Neuronal stem cell (in vitro differentiated cells): Measurements from ENCODE around the gene DNM3.

Experiments
- DNase-seq: peaks from one replicate; pipeline ENCODE4 v3.0.0-alpha.2; 2013; ENCODE audit warnings: low spot score
- H2AFZ ChIP-seq: one replicate; pipeline ENCODE4 v1.6.1; 2013; ENCODE audit warnings: mild to moderate bottlenecking, low read length, inconsistent platforms
- H2AK5ac ChIP-seq: 2 replicates; pipeline ENCODE4 v1.6.1; 2013; ENCODE audit warnings: low read depth, mild to moderate bottlenecking, inconsistent platforms, low read length, moderate library complexity, mixed read lengths
- H2BK120ac ChIP-seq: 2 replicates; pipeline ENCODE4 v1.6.1; 2013; ENCODE audit warnings: low read depth, mild to moderate bottlenecking, inconsistent platforms, low read length, moderate library complexity, mixed read lengths
- H2BK12ac ChIP-seq: one replicate; pipeline ENCODE4 v1.6.1; 2013; ENCODE audit warnings: low read length, inconsistent platforms
- H2BK15ac ChIP-seq: 2 replicates; pipeline ENCODE4 v1.6.1; 2013; ENCODE audit warnings: mild to moderate bottlenecking, low read length, inconsistent platforms, mixed read lengths
- H2BK5ac ChIP-seq: one replicate; pipeline ENCODE4 v1.6.1; 2013; ENCODE audit warnings: inconsistent platforms, mild to moderate bottlenecking, low read length, moderate library complexity
- H3K14ac ChIP-seq: one replicate; pipeline ENCODE4 v1.6.1; 2013; ENCODE audit warnings: low read length, inconsistent platforms
- H3K18ac ChIP-seq: 2 replicates; pipeline ENCODE4 v1.6.1; 2013; ENCODE audit warnings: low read length, inconsistent platforms
- H3K23ac ChIP-seq: 2 replicates; pipeline ENCODE4 v1.6.1; 2013; ENCODE audit warnings: low read depth, mild to moderate bottlenecking, mixed read lengths, low read length, inconsistent platforms; ENCODE audit not compliant: poor library complexity
- H3K27ac ChIP-seq: replicated peaks from 3 replicates; pipeline ENCODE4 v1.5.1; 2013; ENCODE audit warnings: low read length, inconsistent platforms
- H3K27me3 ChIP-seq, 3 experiments: 2 replicates each; pipeline ENCODE4 v1.6.1; 2013; ENCODE audit warnings: low read length in 3 of 3, mild to moderate bottlenecking in 2 of 3, inconsistent platforms in 1 of 3, low read depth in 1 of 3, mixed read lengths in 1 of 3, moderate library complexity in 1 of 3; ENCODE audit not compliant: control insufficient read depth in 3 of 3, insufficient read depth in 3 of 3
- H3K36me3 ChIP-seq, 2 donors: replicated peaks in 1 of 2; 2 replicates each; pipeline ENCODE4 v1.6.1; 2013; ENCODE audit warnings: low read length in 2 of 2; ENCODE audit not compliant: control insufficient read depth in 2 of 2, insufficient read depth in 2 of 2
- H3K4ac ChIP-seq: 2 replicates; pipeline ENCODE4 v1.6.1; 2013; ENCODE audit warnings: inconsistent platforms, mild to moderate bottlenecking, low read length, moderate library complexity
- H3K4me1 ChIP-seq, 2 donors: 1 replicate in 1 of 2; 2 replicates in 1 of 2; pipeline ENCODE4 v1.6.1; 2013; ENCODE audit warnings: low read length in 2 of 2, low read depth in 1 of 2; ENCODE audit not compliant: control insufficient read depth in 2 of 2, insufficient read depth in 1 of 2
- H3K4me2 ChIP-seq: one replicate; pipeline ENCODE4 v1.6.1; 2013; ENCODE audit warnings: mild to moderate bottlenecking, low read length, inconsistent platforms; ENCODE audit not compliant: insufficient read depth, poor library complexity, severe bottlenecking
- H3K4me3 ChIP-seq, 2 donors: 2 replicates each; pipeline ENCODE4 v1.5.1; 2013; ENCODE audit warnings: low read length in 2 of 2, mild to moderate bottlenecking in 2 of 2, inconsistent platforms in 1 of 2, moderate library complexity in 1 of 2
- H3K79me1 ChIP-seq: one replicate; pipeline ENCODE4 v1.6.1; 2013; ENCODE audit warnings: low read depth, mild to moderate bottlenecking, inconsistent platforms, low read length, moderate library complexity
- H3K9ac ChIP-seq: one replicate; pipeline ENCODE4 v1.6.1; 2013; ENCODE audit warnings: mild to moderate bottlenecking, low read depth, low read length, inconsistent platforms; ENCODE audit not compliant: poor library complexity
- H3K9me3 ChIP-seq, 2 donors: replicated peaks in 1 of 2; 2 replicates each; pipeline versions ENCODE3 to v1.6.1; 2013; ENCODE audit warnings: low read length in 2 of 2, mild to moderate bottlenecking in 2 of 2, inconsistent platforms in 1 of 2, low read depth in 1 of 2, mixed read lengths in 1 of 2, moderate library complexity in 1 of 2; ENCODE audit not compliant: control insufficient read depth in 2 of 2, insufficient read depth in 1 of 2
- H4K8ac ChIP-seq: one replicate; pipeline ENCODE4 v1.6.1; 2013; ENCODE audit warnings: low read depth, mild to moderate bottlenecking, inconsistent platforms, low read length, moderate library complexity
- H4K91ac ChIP-seq: one replicate; pipeline ENCODE4 v1.6.1; 2013; ENCODE audit warnings: low read length, low read depth, mild to moderate bottlenecking, inconsistent platforms; ENCODE audit not compliant: poor library complexity
- WGBS, 2 donors: extraction: QIAGEN DNeasy Blood & Tissue Kit; methylation state at CpG; one replicate each; pipeline ENCODE4 v1.1.7; 2013; ENCODE audit warnings: missing lambda C conversion rate in 2 of 2, mixed read lengths in 1 of 2; ENCODE audit not compliant: insufficient read length in 2 of 2, insufficient replicate concordance in 1 of 2; ENCODE audit errors: extremely low coverage in 2 of 2; 5-methylcytosine and 5-hydroxymethylcytosine counted together

The DNM3 gene

DNA sequence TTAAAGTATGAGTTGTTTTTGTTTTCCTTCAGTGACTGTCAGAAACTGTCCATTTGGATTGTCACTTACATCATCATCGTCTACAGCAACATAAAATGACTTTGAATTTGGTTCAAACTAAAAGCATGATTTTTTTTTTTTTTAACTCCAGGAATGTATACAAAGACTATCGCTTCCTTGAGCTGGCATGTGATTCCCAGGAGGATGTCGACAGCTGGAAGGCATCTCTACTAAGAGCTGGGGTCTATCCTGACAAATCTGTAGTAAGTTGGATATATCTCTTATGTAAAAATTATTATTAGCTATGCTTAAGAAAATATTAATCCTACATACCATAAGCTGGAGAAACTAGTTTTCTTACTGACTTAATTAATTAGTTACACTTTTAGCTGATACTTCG is 467.3 kb downstream of the DNM3 start:
- Histone ChIP-seq H3K4me3 (no peak overlapping the region), H2BK15ac (no peak overlapping the region), H3K23ac (no peak overlapping the region), H3K9ac (no peak overlapping the region), H3K36me3 (no peaks in the 10 kb centered on the region), H3K9me3 (no peaks in the 10 kb centered on the region), H4K91ac (no peak overlapping the region), H3K14ac (no peak overlapping the region), H2AFZ (no peak overlapping the region), H3K27me3 (no peaks in the 10 kb centered on the region), H4K8ac (no peak overlapping the region), H3K18ac (no peak overlapping the region), H3K27ac (no peak overlapping the region), H2BK12ac (no peak overlapping the region), H3K4ac (no peak overlapping the region), H2BK5ac (no peak overlapping the region), H3K4me1 (no peaks in the 10 kb centered on the region), H3K4me2 (no peak overlapping the region), H2BK120ac (no peak overlapping the region), H3K79me1 (no peaks in the 10 kb centered on the region), H2AK5ac (no peak overlapping the region)
- no peak for DNase-seq
- no CpG with 5 or more reads among the region's 4 CpGs for WGBS, 2 donors

DNA sequence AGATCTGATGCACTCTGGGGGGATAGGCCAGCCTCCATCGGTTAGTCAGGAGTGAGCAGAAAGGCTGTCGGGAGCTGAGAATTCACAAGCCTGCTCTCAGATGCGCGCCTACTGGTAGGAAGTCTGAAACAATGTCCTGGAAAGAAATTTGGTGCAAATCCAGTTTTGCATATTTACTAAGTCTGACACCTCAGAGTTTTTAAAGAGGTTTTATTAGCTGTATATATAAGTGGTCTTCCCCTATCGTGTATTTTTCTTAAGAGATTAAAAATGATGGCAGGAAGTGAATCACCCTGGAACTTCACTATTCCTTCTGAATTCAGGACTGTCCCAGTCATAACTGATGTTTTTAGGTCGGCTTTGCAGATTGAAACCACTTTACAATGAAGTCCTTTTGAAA is 479.4 kb downstream of the DNM3 start:
- Histone ChIP-seq H3K4me3 (no peak overlapping the region), H3K4me1 (peaks cover 1 to 13% of the 10 kb centered on the region in 2 donors), H3K27me3 (no peaks in the 10 kb centered on the region), H3K36me3 (no peaks in the 10 kb centered on the region), H3K4me2 (no peak overlapping the region), H3K4ac (no peak overlapping the region), H2AFZ (no peak overlapping the region), H2BK15ac (no peak overlapping the region), H2AK5ac (no peak overlapping the region), H3K18ac (no peak overlapping the region), H2BK12ac (no peak overlapping the region), H3K79me1 (no peaks in the 10 kb centered on the region), H2BK5ac (no peak overlapping the region), H2BK120ac (no peak overlapping the region), H3K23ac (no peak overlapping the region), H3K27ac (no peak overlapping the region), H3K14ac (no peak overlapping the region), H3K9me3 (no peaks in the 10 kb centered on the region), H4K8ac (no peak overlapping the region), H4K91ac (no peak overlapping the region), H3K9ac (no peak overlapping the region)
- no peak for DNase-seq
- no CpG with 5 or more reads among the region's 6 CpGs for WGBS, 2 donors

DNA sequence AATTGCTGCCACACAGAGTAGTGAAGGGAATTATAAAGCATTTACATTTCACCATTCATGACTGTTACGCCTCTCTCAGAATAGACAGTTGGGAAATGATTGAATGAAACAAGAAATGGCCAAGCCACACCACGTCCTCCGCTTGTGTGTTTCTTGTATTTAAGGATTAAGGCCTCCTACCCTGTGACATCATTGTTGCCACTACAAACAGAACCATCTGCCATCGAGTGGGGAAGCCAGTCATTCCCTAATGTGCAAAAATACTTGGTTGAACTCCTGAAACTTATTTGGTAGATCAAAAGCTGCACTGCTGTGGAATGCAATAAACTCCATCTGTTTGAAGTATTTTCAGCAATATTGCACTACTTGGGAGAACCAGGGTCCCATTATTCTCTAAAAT is 480.2 kb downstream of the DNM3 start:
- Histone ChIP-seq H3K79me1 (no peaks in the 10 kb centered on the region), H3K9ac (no peak overlapping the region), H3K36me3 (no peaks in the 10 kb centered on the region), H2BK15ac (no peak overlapping the region), H2BK120ac (no peak overlapping the region), H2BK12ac (no peak overlapping the region), H4K91ac (no peak overlapping the region), H3K27me3 (no peaks in the 10 kb centered on the region), H3K9me3 (no peaks in the 10 kb centered on the region), H4K8ac (no peak overlapping the region), H3K18ac (no peak overlapping the region), H2BK5ac (no peak overlapping the region), H2AFZ (no peak overlapping the region), H3K27ac (no peak overlapping the region), H3K4me1 (peaks cover 1 to 17% of the 10 kb centered on the region in 2 donors), H3K23ac (no peak overlapping the region), H3K4ac (no peak overlapping the region), H3K14ac (no peak overlapping the region), H2AK5ac (no peak overlapping the region), H3K4me2 (no peak overlapping the region), H3K4me3 (no peak overlapping the region)
- no peak for DNase-seq
- no CpG with 5 or more reads among the region's 4 CpGs for WGBS, 2 donors

DNA sequence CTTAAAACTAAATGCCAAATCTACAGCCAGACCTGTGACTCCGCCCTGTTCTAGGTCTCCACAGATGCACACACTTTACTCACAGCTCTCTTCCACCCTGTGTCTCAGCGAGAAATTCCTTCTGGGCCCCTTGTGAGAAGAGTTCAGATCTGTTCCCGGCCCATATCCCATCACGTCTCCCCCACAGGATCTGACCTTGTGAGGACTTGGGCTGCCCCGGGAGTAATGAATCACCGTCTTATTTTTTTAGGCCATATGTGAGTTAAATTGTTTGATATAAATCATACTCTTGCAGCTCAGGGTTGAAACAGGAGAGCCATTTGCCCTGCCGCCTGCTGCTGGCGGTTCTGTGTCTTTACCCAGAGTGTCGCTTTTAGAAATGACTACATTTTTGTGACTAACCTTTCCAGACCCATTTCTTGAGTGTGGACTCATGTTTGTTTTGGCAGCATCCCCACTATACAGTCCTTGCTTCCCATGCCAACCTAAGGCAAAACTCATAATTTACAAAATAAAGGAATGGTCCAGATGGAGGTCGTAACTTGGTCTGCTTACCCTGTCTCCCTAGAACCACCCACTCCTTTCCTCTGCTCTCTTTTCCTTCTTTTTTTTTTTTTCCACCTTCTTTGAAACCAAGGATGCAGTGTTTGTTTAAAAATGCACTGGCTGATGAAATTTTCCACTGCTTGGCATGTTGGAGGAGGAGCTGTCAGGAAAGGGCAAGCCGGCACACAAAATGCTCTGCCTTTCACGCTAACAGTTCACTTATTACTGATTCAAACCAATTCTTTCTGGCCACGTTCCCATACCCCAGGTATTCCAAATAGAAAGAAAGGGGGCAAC is 481.1 kb downstream of the DNM3 start:
- Histone ChIP-seq H2BK15ac (no peak overlapping the region), H3K18ac (no peak overlapping the region), H3K79me1 (no peaks in the 10 kb centered on the region), H3K4me2 (no peak overlapping the region), H2AFZ (peak overlapping the region; percentile 46), H3K27me3 (no peaks in the 10 kb centered on the region), H3K27ac (no peak overlapping the region), H4K91ac (no peak overlapping the region), H2BK120ac (no peak overlapping the region), H3K4me3 (no peak overlapping the region), H3K23ac (no peak overlapping the region), H2AK5ac (no peak overlapping the region), H3K4me1 (peaks cover 1 to 17% of the 10 kb centered on the region in 2 donors), H3K9ac (no peak overlapping the region), H2BK12ac (no peak overlapping the region), H4K8ac (no peak overlapping the region), H3K14ac (no peak overlapping the region), H3K4ac (no peak overlapping the region), H3K9me3 (no peaks in the 10 kb centered on the region), H2BK5ac (no peak overlapping the region), H3K36me3 (no peaks in the 10 kb centered on the region)
- WGBS, 2 donors, result no CpG with 5 or more reads among the region's 13 CpGs
- no peak for DNase-seq
